Brain microvascular endothelial cell (primary cell): Measurements from ENCODE around the gene DTX4.

ENCODE experiments used
- DNase-seq: peaks from one replicate; pipeline ENCODE4 v3.0.0-alpha.2; 2020
- H3K27ac ChIP-seq: fragments of 250-450 bp; sonication (Bioruptor Pico); 2 replicates; pipeline ENCODE4 v1.5.1; 2020; ENCODE audit warnings: mild to moderate bottlenecking, moderate library complexity
- H3K27me3 ChIP-seq: fragments of 250-450 bp; sonication (Bioruptor Pico); replicated peaks from 2 replicates; pipeline ENCODE4 v1.5.1; 2020; ENCODE audit warnings: mild to moderate bottlenecking
- H3K36me3 ChIP-seq: fragments of 250-450 bp; sonication (Bioruptor Pico); replicated peaks from 2 replicates; pipeline ENCODE4 v1.5.1; 2020; ENCODE audit warnings: mild to moderate bottlenecking
- H3K4me3 ChIP-seq: 2 replicates; pipeline ENCODE4 v1.5.1; 2011; ENCODE audit warnings: low read depth, mild to moderate bottlenecking, control low read depth, low read length, moderate library complexity
- CTCF ChIP-seq: IDR thresholded peaks from 2 replicates; pipeline ENCODE4 v1.5.1; 2011; ENCODE audit warnings: low read depth, mild to moderate bottlenecking, moderate library complexity, low read length, control low read depth, inconsistent platforms; ENCODE audit errors: missing control alignments
- in situ Hi-C: cut with HindIII; loops from 2 replicates; pipeline ENCODE4 v1.10.0; 2017; ENCODE audit warnings: low sequenced_read_pairs, low pct_ligation_motif_present

DTX4 gene

GRCh38 chr11:59254286-59254685, 82.4 kb downstream of the DTX4 start:
- Histone ChIP-seq H3K36me3 (no peaks in the 10 kb centered on the region), H3K27ac (no peak overlapping the region), H3K4me3 (no peak overlapping the region), H3K27me3 (no peaks in the 10 kb centered on the region)
- no peak for TF ChIP-seq CTCF
- in situ Hi-C loops = no loop called here
- DNase-seq = no peak

- DNase-seq = no peak
- in situ Hi-C loops = no loop called here
- Histone ChIP-seq H3K27me3 (no peaks in the 10 kb centered on the region), H3K27ac (no peak overlapping the region), H3K36me3 (no peaks in the 10 kb centered on the region), H3K4me3 (no peak overlapping the region)
- no peak for TF ChIP-seq CTCF
These were observed 83.3 kb downstream of the DTX4 start for GRCh38 chr11:59255281-59255680.
